Thyroid gland (tissue), 4 donors: ENCODE results near the gene FOXC1. TPM values are rescaled to one million over a fixed set of nuclear protein-coding genes. Genes with fewer than 3 reads are reported as not detected.

Experiments used
- DNase-seq, 2 donors: peaks; one replicate each; pipeline ENCODE4 v3.0.0-alpha.2; 2019
- H3K27ac ChIP-seq, 3 donors: fragments of 200-600 bp; sonication (generic); 1 replicate in 2 of 3; 2 replicates in 1 of 3; pipeline ENCODE4 v1.5.1; 2016 to 2019; ENCODE audit warnings: mild to moderate bottlenecking in 1 of 3, moderate library complexity in 1 of 3
- H3K27me3 ChIP-seq: fragments of 200-600 bp; sonication (generic); one replicate; pipeline ENCODE4 v1.5.1; 2019
- H3K36me3 ChIP-seq, 2 donors: fragments of 200-600 bp; sonication (generic); one replicate each; pipeline ENCODE4 v1.5.1; 2016 to 2019
- H3K4me1 ChIP-seq, 2 donors: fragments of 200-600 bp; sonication (generic); one replicate each; pipeline ENCODE4 v1.5.1; 2017 to 2019
- H3K4me3 ChIP-seq, 3 donors: fragments of 200-600 bp; sonication (generic); replicated peaks in 1 of 3; 1 replicate in 2 of 3; 2 replicates in 1 of 3; pipeline ENCODE4 v1.5.1; 2016; ENCODE audit warnings: mild to moderate bottlenecking in 1 of 3
- H3K9me3 ChIP-seq: fragments of 200-600 bp; sonication (generic); one replicate; pipeline ENCODE4 v1.5.1; 2017
- POLR2A ChIP-seq, 2 donors: fragments of 450-650 bp; IDR thresholded peaks; one replicate each; pipeline ENCODE4 v1.6.1; 2017; ENCODE audit warnings: antibody characterized with exemption in 2 of 2, mild to moderate bottlenecking in 2 of 2, moderate library complexity in 1 of 2
- WGBS, 2 donors: methylation state at CpG; one replicate each; pipeline ENCODE4 v1.1.5; 2017; 5-methylcytosine and 5-hydroxymethylcytosine counted together
- intact Hi-C: fragments of 100-400 bp; cut with DNase I; formaldehyde crosslinking; loops from one replicate; pipeline ENCODE4 v1.15.1; 2023
- total RNA-seq, 4 donors: library from RNA; depleted of rRNA; stranded (reverse); fragments of >200 nt; gene quantifications; one replicate each; pipeline ENCODE4 v1.2.3, GENCODE V29; 2016
- TF ChIP-seq, protein P1 (sequence below), 6 experiments: fragments of 200-600 bp in 3 of 6; fragments of 450-650 bp in 3 of 6; sonication (generic) in 3 of 6; IDR thresholded peaks; one replicate each; pipeline ENCODE4 v1.5.1; 2016 to 2019; ENCODE audit warnings: antibody characterized with exemption in 6 of 6, mild to moderate bottlenecking in 2 of 6, inconsistent platforms in 1 of 6, moderate library complexity in 1 of 6

FOXC1 gene
- total RNA-seq, 4 donors from 2014 or later: 3.8 to 8.1 (median 5.5) TPM

DNA sequence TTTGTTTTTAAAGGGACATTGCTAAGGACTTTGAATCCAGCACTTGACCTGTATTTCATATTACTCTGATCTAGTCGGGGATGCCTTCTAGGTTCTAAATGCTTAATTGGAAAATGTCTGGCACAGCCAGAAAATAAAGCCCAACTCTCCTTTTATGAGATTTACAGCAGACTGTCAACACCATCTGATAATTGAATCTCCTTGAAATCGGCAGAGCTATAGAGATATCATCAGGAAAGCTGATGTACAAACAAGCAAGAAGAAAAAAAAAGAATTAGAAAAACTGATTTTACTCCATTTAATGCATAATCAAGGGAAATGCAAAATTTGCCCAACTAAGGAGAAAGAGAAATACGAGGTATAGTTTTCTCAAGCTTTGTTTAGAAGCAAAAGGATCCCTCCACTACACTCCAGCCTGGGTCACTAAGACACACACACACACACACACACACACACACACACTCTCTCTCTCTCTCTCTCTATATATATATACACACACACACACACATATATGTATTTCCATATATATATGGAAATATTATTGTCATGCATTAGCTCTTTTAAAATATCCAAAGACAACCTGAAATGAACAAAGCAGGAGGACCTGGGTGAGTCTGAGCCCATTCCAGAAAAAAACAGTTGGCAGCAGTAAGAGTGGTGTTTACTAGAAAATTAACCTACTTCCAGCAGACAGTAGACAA lies 9.5 kb upstream of the FOXC1 start:
- Histone ChIP-seq H3K4me3 (no peak overlapping the region), H3K36me3 (no peaks in the 10 kb centered on the region), H3K27ac (no peak overlapping the region), H3K4me1 (peaks cover 12 to 20% of the 10 kb centered on the region in 2 donors), H3K27me3 (peaks cover 19% of the 10 kb centered on the region), H3K9me3 (no peaks in the 10 kb centered on the region)
- TF ChIP-seq, protein P1, sequence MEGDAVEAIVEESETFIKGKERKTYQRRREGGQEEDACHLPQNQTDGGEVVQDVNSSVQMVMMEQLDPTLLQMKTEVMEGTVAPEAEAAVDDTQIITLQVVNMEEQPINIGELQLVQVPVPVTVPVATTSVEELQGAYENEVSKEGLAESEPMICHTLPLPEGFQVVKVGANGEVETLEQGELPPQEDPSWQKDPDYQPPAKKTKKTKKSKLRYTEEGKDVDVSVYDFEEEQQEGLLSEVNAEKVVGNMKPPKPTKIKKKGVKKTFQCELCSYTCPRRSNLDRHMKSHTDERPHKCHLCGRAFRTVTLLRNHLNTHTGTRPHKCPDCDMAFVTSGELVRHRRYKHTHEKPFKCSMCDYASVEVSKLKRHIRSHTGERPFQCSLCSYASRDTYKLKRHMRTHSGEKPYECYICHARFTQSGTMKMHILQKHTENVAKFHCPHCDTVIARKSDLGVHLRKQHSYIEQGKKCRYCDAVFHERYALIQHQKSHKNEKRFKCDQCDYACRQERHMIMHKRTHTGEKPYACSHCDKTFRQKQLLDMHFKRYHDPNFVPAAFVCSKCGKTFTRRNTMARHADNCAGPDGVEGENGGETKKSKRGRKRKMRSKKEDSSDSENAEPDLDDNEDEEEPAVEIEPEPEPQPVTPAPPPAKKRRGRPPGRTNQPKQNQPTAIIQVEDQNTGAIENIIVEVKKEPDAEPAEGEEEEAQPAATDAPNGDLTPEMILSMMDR (IDR thresholded peaks at IDR 0.05): no peak
- no peak for TF ChIP-seq POLR2A (IDR thresholded peaks at IDR 0.05)
- intact Hi-C loops: loop anchor here (5.0 kb wide), 1 partner anchor 592 kb away; no protein-coding TSS in a partner anchor
- DNase-seq: no peak
- 81 to 85% methylated on average over 3 of the region's 3 CpGs for WGBS, 2 donors

- 76 to 82% methylated on average over 15 of the region's 15 CpGs for WGBS, 2 donors
- intact Hi-C loops: loop anchor here (5.0 kb wide), 1 partner anchor 592 kb away; no protein-coding TSS in a partner anchor
- Histone ChIP-seq H3K27ac (no peak overlapping the region), H3K36me3 (no peaks in the 10 kb centered on the region), H3K4me3 (no peak overlapping the region), H3K27me3 (peaks cover 25% of the 10 kb centered on the region), H3K9me3 (no peaks in the 10 kb centered on the region), H3K4me1 (peaks cover 13 to 25% of the 10 kb centered on the region in 2 donors)
- TF ChIP-seq, protein P1 (IDR thresholded peaks at IDR 0.05): no peak
- TF ChIP-seq POLR2A (IDR thresholded peaks at IDR 0.05): no peak
- DNase-seq: no peak
Measured at GRCh38 chr6:1600764-1601157, 9.0 kb upstream of the FOXC1 start.

- H3K27ac ChIP-seq: no peak overlapping the region
- no peak overlapping the region for H3K4me3 ChIP-seq
- peaks cover 31% of the 10 kb centered on the region for H3K27me3 ChIP-seq
- intact Hi-C loops: loop anchor here (5.0 kb wide), 1 partner anchor 591 kb away; no protein-coding TSS in a partner anchor
- no peak for DNase-seq
- 49 to 58% methylated on average over 31 to 46 of the region's 60 CpGs for WGBS, 2 donors
- no peaks in the 10 kb centered on the region for H3K9me3 ChIP-seq
- H3K4me1 ChIP-seq: peaks cover 13 to 19% of the 10 kb centered on the region in 2 donors
- no peak for TF ChIP-seq POLR2A (IDR thresholded peaks at IDR 0.05)
- TF ChIP-seq, protein P1 (IDR thresholded peaks at IDR 0.05): no peak
- H3K36me3 ChIP-seq: no peaks in the 10 kb centered on the region
Measured at GRCh38 chr6:1601158-1602048, 8.3 kb upstream of the FOXC1 start.

GRCh38 chr6:1602049-1602713 lies 7.5 kb upstream of the FOXC1 start:
- Histone ChIP-seq H3K4me1 (peaks cover 13 to 18% of the 10 kb centered on the region in 2 donors), H3K27ac (no peak overlapping the region), H3K4me3 (no peak overlapping the region), H3K36me3 (no peaks in the 10 kb centered on the region), H3K9me3 (no peaks in the 10 kb centered on the region), H3K27me3 (peaks cover 39% of the 10 kb centered on the region)
- intact Hi-C loops: loop anchor here (5.0 kb wide), 1 partner anchor 590 kb away; no protein-coding TSS in a partner anchor
- 87 to 93% methylated on average over 10 of the region's 10 CpGs for WGBS, 2 donors
- DNase-seq: no peak
- TF ChIP-seq, protein P1 (IDR thresholded peaks at IDR 0.05): no peak
- no peak for TF ChIP-seq POLR2A (IDR thresholded peaks at IDR 0.05)
